Subcutaneous abdominal adipose tissue (tissue), 5 donors: ENCODE data around the gene JADE2.
"Not testable (repeated sequence)": the region's sequence is repeated elsewhere in the genome, so short reads cannot be mapped to it uniquely, and the experiment has no call there.

Experiments used
- H3K27ac ChIP-seq: one replicate; pipeline ENCODE4 v1.7.0; 2013; ENCODE audit warnings: low read depth, mild to moderate bottlenecking, inconsistent platforms, low read length, moderate library complexity
- H3K27me3 ChIP-seq, 5 donors: one replicate each; pipeline ENCODE4 v1.7.0; 2013; ENCODE audit warnings: low read length in 5 of 5, inconsistent platforms in 1 of 5; ENCODE audit not compliant: control insufficient read depth in 5 of 5, insufficient read depth in 4 of 5
- H3K36me3 ChIP-seq, 5 donors: one replicate each; pipeline ENCODE4 v1.7.0; 2013; ENCODE audit warnings: low read length in 5 of 5; ENCODE audit not compliant: control insufficient read depth in 5 of 5, insufficient read depth in 5 of 5
- H3K4me1 ChIP-seq, 5 donors: one replicate each; pipeline ENCODE4 v1.7.0; 2013; ENCODE audit warnings: low read length in 5 of 5, mild to moderate bottlenecking in 3 of 5, moderate library complexity in 1 of 5; ENCODE audit not compliant: control insufficient read depth in 5 of 5, insufficient read depth in 5 of 5
- H3K4me3 ChIP-seq, 5 donors: one replicate each; pipeline ENCODE4 v1.7.0; 2013; ENCODE audit warnings: low read length in 5 of 5, low read depth in 1 of 5
- H3K9ac ChIP-seq, 5 donors: one replicate each; pipeline ENCODE4 v1.7.0; 2013; ENCODE audit warnings: low read length in 5 of 5, mild to moderate bottlenecking in 4 of 5, moderate library complexity in 3 of 5
- H3K9me3 ChIP-seq, 5 donors: one replicate each; pipeline ENCODE4 v1.7.0; 2013; ENCODE audit warnings: low read length in 5 of 5; ENCODE audit not compliant: control insufficient read depth in 5 of 5
- donor health status: healthy.
- donor health status: healthy.
- donor health status: healthy.
- donor health status: healthy.
- donor health status: healthy.

The JADE2 gene

GRCh38 chr5:134583766-134584165, 58.3 kb downstream of the JADE2 start:
- Histone ChIP-seq H3K4me3 (no peak overlapping the region), H3K4me1 (peaks cover 0 to 33% (median 29%) of the 10 kb centered on the region in 5 donors), H3K27me3 (no peaks in the 10 kb centered on the region), H3K9me3 (no peaks in the 10 kb centered on the region), H3K27ac (no peak overlapping the region), H3K36me3 (peaks cover 0 to 24% (median 16%) of the 10 kb centered on the region in 5 donors), H3K9ac (no peak overlapping the region)

- no peak overlapping the region for H3K4me3 ChIP-seq
- no peak overlapping the region for H3K9ac ChIP-seq
- H3K9me3 ChIP-seq = no peaks in the 10 kb centered on the region
- H3K4me1 ChIP-seq = peaks cover 0 to 32% (median 29%) of the 10 kb centered on the region in 5 donors
- H3K36me3 ChIP-seq = peaks cover 0 to 15% (median 7%) of the 10 kb centered on the region in 5 donors
- no peak overlapping the region for H3K27ac ChIP-seq
- no peaks in the 10 kb centered on the region for H3K27me3 ChIP-seq
Observed at GRCh38 chr5:134584662-134585061, 59.2 kb downstream of the JADE2 start.

GRCh38 chr5:134585966-134586365, 60.5 kb downstream of the JADE2 start:
- Histone ChIP-seq H3K4me3 (no peak overlapping the region), H3K36me3 (peaks cover 0 to 5% (median 0%) of the 10 kb centered on the region in 5 donors)

GRCh38 chr5:134586866-134587524, 61.5 kb downstream of the JADE2 start:
- Histone ChIP-seq H3K36me3 (no peaks in the 10 kb centered on the region), H3K9ac (peak overlapping the region in 3 of 5 donors; percentile 19 to 77 (median 23)), H3K27ac (no peak overlapping the region), H3K27me3 (no peaks in the 10 kb centered on the region), H3K4me3 (peak overlapping the region in 4 of 5 donors; percentile 29 to 57 (median 38)), H3K4me1 (peaks cover 0 to 14% (median 11%) of the 10 kb centered on the region in 5 donors), H3K9me3 (no peaks in the 10 kb centered on the region)

More at GRCh38 chr5:134585966-134586365, 60.5 kb downstream of the JADE2 start:
- Histone ChIP-seq H3K9me3 (no peaks in the 10 kb centered on the region), H3K9ac (no peak overlapping the region), H3K27ac (no peak overlapping the region), H3K27me3 (no peaks in the 10 kb centered on the region), H3K4me1 (peaks cover 0 to 24% (median 21%) of the 10 kb centered on the region in 5 donors)

- H3K9me3 ChIP-seq = no peaks in the 10 kb centered on the region
- H3K36me3 ChIP-seq = no peaks in the 10 kb centered on the region
- H3K4me3 ChIP-seq = no peak overlapping the region
- peaks cover 0 to 8% (median 5%) of the 10 kb centered on the region in 5 donors for H3K4me1 ChIP-seq
- H3K27me3 ChIP-seq = no peaks in the 10 kb centered on the region
- H3K27ac ChIP-seq = no peak overlapping the region
- H3K9ac ChIP-seq = no peak overlapping the region
Observed at GRCh38 chr5:134590992-134591659, 65.7 kb downstream of the JADE2 start.

- H3K27me3 ChIP-seq = no peaks in the 10 kb centered on the region
- H3K4me3 ChIP-seq = no peak overlapping the region
- no peaks in the 10 kb centered on the region for H3K9me3 ChIP-seq
- no peak overlapping the region for H3K9ac ChIP-seq
- H3K36me3 ChIP-seq = no peaks in the 10 kb centered on the region
- H3K27ac ChIP-seq = no peak overlapping the region
- peaks cover 0 to under 1% (median 0%) of the 10 kb centered on the region in 5 donors for H3K4me1 ChIP-seq
Observed at GRCh38 chr5:134592141-134592746, 66.8 kb downstream of the JADE2 start.

GRCh38 chr5:134594336-134594735, 68.9 kb downstream of the JADE2 start:
- H3K4me1 ChIP-seq = no peaks in the 10 kb centered on the region
- H3K9ac ChIP-seq = no peak overlapping the region
- no peak overlapping the region for H3K27ac ChIP-seq
- H3K4me3 ChIP-seq = no peak overlapping the region
- H3K36me3 ChIP-seq = no peaks in the 10 kb centered on the region
- H3K27me3 ChIP-seq = no peaks in the 10 kb centered on the region
- no peaks in the 10 kb centered on the region for H3K9me3 ChIP-seq

GRCh38 chr5:134594797-134595457, 69.5 kb downstream of the JADE2 start:
- H3K4me1 ChIP-seq = no peaks in the 10 kb centered on the region
- no peak overlapping the region for H3K9ac ChIP-seq
- no peak overlapping the region for H3K27ac ChIP-seq
- H3K36me3 ChIP-seq = no peaks in the 10 kb centered on the region
- no peaks in the 10 kb centered on the region for H3K27me3 ChIP-seq
- no peaks in the 10 kb centered on the region for H3K9me3 ChIP-seq
- no peak overlapping the region for H3K4me3 ChIP-seq

- H3K27me3 ChIP-seq = no peaks in the 10 kb centered on the region
- H3K9me3 ChIP-seq = no peaks in the 10 kb centered on the region
- no peak overlapping the region for H3K4me3 ChIP-seq
- no peaks in the 10 kb centered on the region for H3K36me3 ChIP-seq
- no peak overlapping the region for H3K9ac ChIP-seq
- H3K4me1 ChIP-seq = no peaks in the 10 kb centered on the region
- no peak overlapping the region for H3K27ac ChIP-seq
Observed at GRCh38 chr5:134595458-134595838, 70.0 kb downstream of the JADE2 start.

GRCh38 chr5:134599820-134600219, 74.3 kb downstream of the JADE2 start:
- not testable (repeated sequence) for H3K9ac ChIP-seq, H3K4me3 ChIP-seq, H3K27me3 ChIP-seq, H3K4me1 ChIP-seq, H3K27ac ChIP-seq, H3K9me3 ChIP-seq
- H3K36me3 ChIP-seq = peaks cover 6 to 19% (median 15%) of the 10 kb centered on the region in 5 donors
